ENCODE results near the gene ESYT2.

DNA sequence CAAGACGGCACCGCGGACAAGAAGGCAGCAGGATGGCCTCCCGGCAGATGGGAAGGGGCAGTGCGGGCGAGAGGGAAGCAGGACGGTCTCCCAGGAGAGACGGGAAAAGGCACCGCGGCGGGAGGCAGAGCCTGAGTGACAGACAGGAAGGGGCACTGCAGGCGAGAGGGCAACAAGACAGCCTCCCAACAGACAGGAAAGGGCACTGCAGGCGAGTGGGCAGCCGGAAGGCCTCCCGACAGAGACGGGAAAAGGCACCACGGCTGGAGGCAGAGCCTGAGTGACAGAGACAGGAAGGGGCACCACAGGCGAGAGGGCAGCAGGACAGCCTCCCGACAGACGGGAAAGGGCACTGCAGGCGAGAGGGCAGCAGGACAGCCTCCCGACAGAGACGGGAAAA lies 32.6 kb downstream of the ESYT2 start:
- TF ChIP-seq SMC3 (IDR thresholded peaks at IDR 0.05; ENCODE audit: low read depth, low read length) (no peak), POLR2A (IDR thresholded peaks at IDR 0.05; ENCODE audit: low read depth, low read length) (no peak), RFX5 (IDR thresholded peaks at IDR 0.05; ENCODE audit: low read depth, low read length) (no peak), CHD1 (IDR thresholded peaks at IDR 0.05; ENCODE audit: low read depth, low read length) (no peak), MAZ (IDR thresholded peaks at IDR 0.05; ENCODE audit: borderline replicate concordance, low read depth, low read length) (no peak), FOS (IDR thresholded peaks at IDR 0.05; ENCODE audit: low read depth, low read length) (no peak), RAD21 (IDR thresholded peaks at IDR 0.05; ENCODE audit: low read length) (no peak)
- TF ChIP-seq, protein P1, sequence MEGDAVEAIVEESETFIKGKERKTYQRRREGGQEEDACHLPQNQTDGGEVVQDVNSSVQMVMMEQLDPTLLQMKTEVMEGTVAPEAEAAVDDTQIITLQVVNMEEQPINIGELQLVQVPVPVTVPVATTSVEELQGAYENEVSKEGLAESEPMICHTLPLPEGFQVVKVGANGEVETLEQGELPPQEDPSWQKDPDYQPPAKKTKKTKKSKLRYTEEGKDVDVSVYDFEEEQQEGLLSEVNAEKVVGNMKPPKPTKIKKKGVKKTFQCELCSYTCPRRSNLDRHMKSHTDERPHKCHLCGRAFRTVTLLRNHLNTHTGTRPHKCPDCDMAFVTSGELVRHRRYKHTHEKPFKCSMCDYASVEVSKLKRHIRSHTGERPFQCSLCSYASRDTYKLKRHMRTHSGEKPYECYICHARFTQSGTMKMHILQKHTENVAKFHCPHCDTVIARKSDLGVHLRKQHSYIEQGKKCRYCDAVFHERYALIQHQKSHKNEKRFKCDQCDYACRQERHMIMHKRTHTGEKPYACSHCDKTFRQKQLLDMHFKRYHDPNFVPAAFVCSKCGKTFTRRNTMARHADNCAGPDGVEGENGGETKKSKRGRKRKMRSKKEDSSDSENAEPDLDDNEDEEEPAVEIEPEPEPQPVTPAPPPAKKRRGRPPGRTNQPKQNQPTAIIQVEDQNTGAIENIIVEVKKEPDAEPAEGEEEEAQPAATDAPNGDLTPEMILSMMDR (conservative IDR thresholded peaks at IDR 0.05; ENCODE audit: low read depth, low read length) = no peak
- TF ChIP-seq, protein P2, sequence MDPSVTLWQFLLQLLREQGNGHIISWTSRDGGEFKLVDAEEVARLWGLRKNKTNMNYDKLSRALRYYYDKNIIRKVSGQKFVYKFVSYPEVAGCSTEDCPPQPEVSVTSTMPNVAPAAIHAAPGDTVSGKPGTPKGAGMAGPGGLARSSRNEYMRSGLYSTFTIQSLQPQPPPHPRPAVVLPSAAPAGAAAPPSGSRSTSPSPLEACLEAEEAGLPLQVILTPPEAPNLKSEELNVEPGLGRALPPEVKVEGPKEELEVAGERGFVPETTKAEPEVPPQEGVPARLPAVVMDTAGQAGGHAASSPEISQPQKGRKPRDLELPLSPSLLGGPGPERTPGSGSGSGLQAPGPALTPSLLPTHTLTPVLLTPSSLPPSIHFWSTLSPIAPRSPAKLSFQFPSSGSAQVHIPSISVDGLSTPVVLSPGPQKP (IDR thresholded peaks at IDR 0.05; ENCODE audit: borderline replicate concordance, low read depth, low read length) = no peak
- TF ChIP-seq, protein P3, sequence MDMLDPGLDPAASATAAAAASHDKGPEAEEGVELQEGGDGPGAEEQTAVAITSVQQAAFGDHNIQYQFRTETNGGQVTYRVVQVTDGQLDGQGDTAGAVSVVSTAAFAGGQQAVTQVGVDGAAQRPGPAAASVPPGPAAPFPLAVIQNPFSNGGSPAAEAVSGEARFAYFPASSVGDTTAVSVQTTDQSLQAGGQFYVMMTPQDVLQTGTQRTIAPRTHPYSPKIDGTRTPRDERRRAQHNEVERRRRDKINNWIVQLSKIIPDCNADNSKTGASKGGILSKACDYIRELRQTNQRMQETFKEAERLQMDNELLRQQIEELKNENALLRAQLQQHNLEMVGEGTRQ (IDR thresholded peaks at IDR 0.05; ENCODE audit: low read depth, low read length) = no peak
